GM10248 (cell line): ENCODE measurements around the gene RRAS.

Experiments
- CTCF ChIA-PET: fragments of 300-600 bp; sonication (Branson Sonifier 250); formaldehyde crosslinking; extraction: SDS; loops from one replicate; lab custom pipeline; 2021; ENCODE audit warnings: antibody characterized with exemption; lab: Yijun Ruan, JAX
- POLR2A ChIA-PET: fragments of 350-650 bp; sonication (Branson Sonifier 250); formaldehyde crosslinking; extraction: SDS; loops from one replicate; lab custom pipeline; 2020; ENCODE audit warnings: antibody characterized with exemption; lab: Yijun Ruan, JAX
- DNase-seq: peaks from one replicate; pipeline ENCODE4 v3.0.0; 2012; ENCODE audit errors: extremely low spot score
- CTCF ChIP-seq: IDR thresholded peaks from 2 replicates; pipeline ENCODE4 v1.5.1; 2012; ENCODE audit warnings: mild to moderate bottlenecking, low read depth; ENCODE audit errors: extremely low read depth, missing control alignments, control extremely low read depth

RRAS gene

GRCh38 chr19:49677231-49677900 lies 37.4 kb upstream of the RRAS start, which contains the start of gene PRMT1:
Gene PRMT1, plus strand, starts transcription at chr19:49677271. Its CDS starts 10 bp downstream, at chr19:49677281.
- DNase-seq, result no peak
- ChIA-PET POLR2A (interaction anchor here (0.6 to 2.6 kb wide), 4 partner anchors 36 to 189 kb away, joined by 4 to 29 read pairs (median 5); partner anchors contain the start of genes RRAS and SCAF1), CTCF (interaction anchor here (1.0 to 12.4 kb wide), 7 partner anchors 13 to 204 kb away, joined by 3 to 83 read pairs (median 6); partner anchors contain the start of genes FLT3LG and RRAS)
- TF ChIP-seq CTCF, result no peak

- peak; percentile 95 for DNase-seq
- POLR2A ChIA-PET, result interaction anchor here (0.6 to 2.6 kb wide), 10 partner anchors 9 to 188 kb away, joined by 4 to 29 read pairs (median 5); partner anchors contain the start of genes BCL2L12, IRF3, RRAS and SCAF1
- CTCF ChIA-PET, result interaction anchor here (1.0 to 12.4 kb wide), 9 partner anchors 9 to 203 kb away, joined by 3 to 83 read pairs (median 6); partner anchors contain the start of genes FLT3LG, RRAS and SCAF1
- no peak for TF ChIP-seq CTCF
Measured at GRCh38 chr19:49676784-49677230, 36.9 kb upstream of the RRAS start.

- TF ChIP-seq CTCF, result no peak
- POLR2A ChIA-PET, result interaction anchor here (0.8 to 2.6 kb wide), 12 partner anchors 8 to 187 kb away, joined by 3 to 29 read pairs (median 4); partner anchors contain the start of genes BCL2L12, IRF3, RRAS and SCAF1
- CTCF ChIA-PET, result interaction anchor here (1.0 to 12.4 kb wide), 13 partner anchors 8 to 203 kb away, joined by 3 to 83 read pairs (median 5); partner anchors contain the start of genes FLT3LG, FUZ, RRAS and SCAF1
Measured at GRCh38 chr19:49676136-49676783, 36.3 kb upstream of the RRAS start.

GRCh38 chr19:49672131-49672919 lies 32.4 kb upstream of the RRAS start:
- POLR2A ChIA-PET, result interaction anchor here (1.0 to 1.1 kb wide), 2 partner anchors 30 to 168 kb away, joined by 3 to 17 read pairs; partner anchors contain the start of gene SCAF1
- peak; percentile 84 for DNase-seq
- CTCF ChIA-PET, result interaction anchor here (0.8 to 12.4 kb wide), 15 partner anchors 8 to 213 kb away, joined by 3 to 83 read pairs (median 5); partner anchors contain the start of genes NOSIP, RRAS and SCAF1
- TF ChIP-seq CTCF, result peak; percentile 98

More at GRCh38 chr19:49676136-49676783, 36.3 kb upstream of the RRAS start:
- peak; percentile 79 for DNase-seq

DNA sequence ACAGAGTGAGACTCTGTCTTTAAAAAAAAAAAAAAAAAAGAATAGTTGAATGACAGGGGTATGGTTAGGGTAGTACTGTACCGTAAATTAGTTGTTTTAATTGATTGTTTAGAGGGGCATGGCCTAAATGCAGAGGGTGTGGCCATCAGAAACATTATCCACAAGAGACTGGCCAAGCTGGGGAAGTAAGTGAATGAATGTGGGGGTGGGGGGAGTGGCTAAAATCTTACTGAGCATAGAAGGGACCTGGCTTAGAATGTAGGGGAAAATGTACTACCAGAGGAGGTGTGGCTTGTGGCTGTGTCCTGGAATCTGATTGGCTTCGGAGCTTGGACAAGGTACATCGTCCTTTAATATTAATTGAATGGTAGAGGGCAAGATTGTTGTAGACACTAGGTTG lies 29.6 kb upstream of the RRAS start:
- POLR2A ChIA-PET, result no interaction called here
- DNase-seq, result no peak
- TF ChIP-seq CTCF, result no peak
- CTCF ChIA-PET, result interaction anchor here (5.1 to 12.4 kb wide), 2 partner anchors 13 to 164 kb away, joined by 30 to 83 read pairs; no protein-coding TSS in a partner anchor
